ENCODE measurements around the gene LY86. TPM values are rescaled to one million over a fixed set of nuclear protein-coding genes. Genes with fewer than 3 reads are reported as not detected.

Gene LY86
- total RNA-seq, 1 donor from 2014 or later = 5.4 TPM

GRCh38 chr6:6701864-6702263, 113.3 kb downstream of the LY86 start:
- no peak for DNase-seq (ENCODE audit: low spot score)

- no peak for DNase-seq (ENCODE audit: low spot score)
Observed at GRCh38 chr6:6703699-6704098, 115.2 kb downstream of the LY86 start.

Data from mesenteric fat pad (tissue), 1 donor.